NCI-H146 treated with DMSO at 0.1 percent for 48 hours (cell line): ENCODE data around the gene MAPK10.

Experiments used
- DNase-seq: peaks from one replicate; lab custom pipeline; 2025; ENCODE audit not compliant: unreplicated experiment; lab: John Stamatoyannopoulos, UW

The MAPK10 gene

GRCh38 chr4:86279293-86279960, 80.4 kb downstream of the MAPK10 start:
- no peak for DNase-seq

DNA sequence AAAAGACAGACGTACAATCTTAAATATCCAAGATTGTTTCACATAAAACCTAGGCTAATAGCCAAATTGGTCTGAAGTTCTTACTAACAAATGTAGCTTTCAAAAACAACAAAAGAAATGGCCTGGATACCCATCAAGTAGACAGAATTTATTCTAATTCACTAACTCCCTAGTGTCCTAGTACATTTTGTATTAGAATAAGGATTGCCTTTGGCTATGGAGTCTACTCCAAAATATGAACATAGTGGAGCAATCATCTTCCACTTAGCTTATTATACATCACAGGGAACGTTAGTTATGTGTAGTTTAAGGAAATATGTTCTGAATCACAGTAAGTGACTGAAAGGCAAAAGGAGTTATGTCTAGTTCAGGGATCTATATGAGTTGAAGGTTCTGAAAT, 81.7 kb downstream of the MAPK10 start:
- DNase-seq = no peak

DNA sequence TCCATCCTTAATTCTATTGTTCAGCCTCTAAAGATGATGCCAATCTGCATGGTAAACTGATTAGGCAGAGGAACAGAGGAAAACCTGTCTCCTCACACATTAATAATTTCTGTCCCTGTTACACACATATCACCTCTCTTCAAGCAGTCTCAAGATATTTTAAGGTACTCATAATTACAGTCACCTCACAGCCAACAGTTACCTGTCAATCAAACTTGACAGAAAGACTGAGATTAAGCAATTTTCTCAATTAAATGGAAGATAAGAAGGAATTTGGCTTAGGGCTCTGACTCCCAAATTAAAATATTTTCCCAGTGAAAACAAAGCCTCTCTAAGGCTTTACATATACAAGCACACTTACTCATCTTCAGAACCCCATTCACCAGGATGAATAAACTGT, 85.2 kb downstream of the MAPK10 start:
- no peak for DNase-seq

DNA sequence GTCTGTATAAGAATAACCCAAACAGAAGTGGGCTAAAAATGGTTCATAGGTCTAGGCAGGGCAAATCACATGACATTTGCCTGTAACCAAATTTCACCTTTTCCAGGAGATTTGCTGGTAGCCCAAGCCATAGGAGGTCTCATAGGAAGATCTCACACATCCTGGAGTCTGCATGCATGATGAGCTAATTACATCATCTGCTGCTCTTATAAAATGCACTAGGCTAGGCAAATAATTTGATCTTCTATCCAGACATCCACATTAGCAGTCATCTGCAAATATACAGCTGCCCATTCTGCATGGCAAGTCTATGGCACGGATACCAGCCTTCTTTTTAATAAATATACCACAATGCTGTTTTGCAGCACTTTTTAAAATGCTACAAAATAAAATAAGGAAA, 87.2 kb downstream of the MAPK10 start:
- no peak for DNase-seq

DNA sequence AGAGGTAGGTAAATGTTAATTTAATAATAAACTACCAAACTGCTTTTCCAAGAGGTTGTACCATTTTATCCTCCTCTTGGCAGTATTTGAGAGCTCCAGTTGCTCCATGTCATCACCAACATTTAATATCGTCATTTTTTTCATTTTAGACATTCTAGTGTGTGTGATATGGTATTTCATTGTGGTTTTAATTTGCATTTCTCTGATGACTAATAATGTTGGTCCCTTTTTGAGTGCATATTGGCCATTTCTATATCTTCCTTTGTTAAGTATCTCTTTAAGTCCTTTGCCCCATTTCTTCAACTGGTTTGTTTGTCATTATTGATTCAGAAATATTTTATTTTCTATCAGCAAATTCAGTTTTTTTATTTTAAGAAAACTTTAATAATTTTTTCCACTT, 88.8 kb downstream of the MAPK10 start:
- no peak for DNase-seq

- no peak for DNase-seq
Observed at GRCh38 chr4:86269354-86269753, 90.5 kb downstream of the MAPK10 start.

DNA sequence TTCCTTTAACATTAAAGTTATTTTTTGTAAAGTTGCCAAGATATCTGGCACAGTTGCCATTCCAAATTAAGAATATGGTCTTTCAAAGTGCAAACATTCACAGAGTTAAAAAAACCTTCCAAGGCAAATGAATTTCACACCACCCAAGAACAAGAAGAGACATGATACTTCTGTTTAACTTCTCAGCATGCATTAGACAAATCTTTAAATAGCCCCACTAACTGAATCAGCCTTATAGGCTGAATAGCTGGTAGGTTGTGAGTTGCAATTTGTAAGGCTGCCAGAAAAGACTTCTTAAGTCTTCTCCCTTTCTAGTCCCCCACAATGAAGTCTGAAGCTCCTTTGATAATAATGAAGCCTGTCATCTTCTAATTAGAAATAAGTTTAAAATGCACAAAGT, 95.6 kb downstream of the MAPK10 start:
- DNase-seq = no peak

DNA sequence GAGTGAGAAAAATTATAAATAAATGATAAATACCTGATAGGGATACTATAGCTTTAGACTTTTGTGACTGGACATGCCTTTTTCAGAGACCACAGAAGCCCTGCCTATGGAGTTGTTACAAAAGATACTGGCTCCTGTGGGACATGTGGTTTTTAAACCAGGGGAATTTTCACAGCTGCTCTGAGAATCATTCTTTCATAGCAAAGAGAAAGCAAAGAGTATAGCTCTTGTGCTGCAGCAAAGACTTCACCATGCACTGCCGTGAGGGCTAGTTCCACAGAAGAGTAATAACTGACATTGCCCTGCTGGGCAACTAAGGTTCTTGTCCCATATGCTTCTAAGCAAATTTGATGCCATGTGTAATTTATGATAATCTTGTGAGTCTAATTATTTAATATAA, 98.2 kb downstream of the MAPK10 start:
- DNase-seq = no peak

GRCh38 chr4:86256086-86256485, 103.8 kb downstream of the MAPK10 start:
- no peak for DNase-seq

- no peak for DNase-seq
Observed at GRCh38 chr4:86250619-86251018, 109.2 kb downstream of the MAPK10 start.

DNA sequence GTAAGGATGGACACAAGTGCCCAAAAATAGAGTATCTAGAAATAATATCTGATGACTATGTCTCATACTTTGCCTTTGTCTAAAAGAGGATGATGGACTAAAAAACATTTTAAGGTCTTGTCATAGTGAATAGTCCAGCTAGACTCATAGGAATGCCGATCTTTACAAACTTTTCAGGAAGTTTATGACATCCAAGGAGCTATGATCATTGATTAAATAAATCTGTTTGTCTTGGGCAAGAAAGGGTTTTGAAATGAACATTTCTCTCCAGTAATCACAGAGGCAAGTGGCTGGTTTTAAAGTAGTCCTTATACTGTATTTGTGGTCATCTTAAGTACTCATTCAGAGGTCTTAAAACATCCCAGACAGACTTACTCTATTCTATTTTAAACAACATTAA, 109.8 kb downstream of the MAPK10 start:
- DNase-seq = no peak

GRCh38 chr4:86249074-86249473, 110.8 kb downstream of the MAPK10 start:
- DNase-seq = no peak

DNA sequence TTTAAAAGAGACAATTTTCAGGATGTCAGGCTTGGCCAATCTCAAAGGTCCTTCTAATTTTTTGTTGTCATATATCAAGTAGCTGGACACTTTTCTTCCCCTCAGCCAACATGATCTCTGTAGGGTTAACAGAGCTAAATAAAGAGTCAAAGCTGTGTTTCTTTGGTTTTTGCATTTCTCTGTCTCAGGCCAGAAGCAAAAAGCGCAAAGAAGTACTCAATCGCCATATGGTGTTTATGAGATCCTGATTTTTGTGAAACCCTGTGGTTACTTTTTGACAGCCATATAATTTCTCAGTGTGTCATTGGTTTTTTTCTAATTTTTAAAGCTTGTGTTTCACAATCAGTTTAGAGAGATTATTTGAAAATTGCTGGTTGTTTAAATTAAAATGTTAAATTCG, 111.9 kb downstream of the MAPK10 start:
- no peak for DNase-seq

GRCh38 chr4:86247320-86247719, 112.5 kb downstream of the MAPK10 start:
- DNase-seq = no peak

GRCh38 chr4:86243750-86244149, 116.1 kb downstream of the MAPK10 start:
- no peak for DNase-seq

DNA sequence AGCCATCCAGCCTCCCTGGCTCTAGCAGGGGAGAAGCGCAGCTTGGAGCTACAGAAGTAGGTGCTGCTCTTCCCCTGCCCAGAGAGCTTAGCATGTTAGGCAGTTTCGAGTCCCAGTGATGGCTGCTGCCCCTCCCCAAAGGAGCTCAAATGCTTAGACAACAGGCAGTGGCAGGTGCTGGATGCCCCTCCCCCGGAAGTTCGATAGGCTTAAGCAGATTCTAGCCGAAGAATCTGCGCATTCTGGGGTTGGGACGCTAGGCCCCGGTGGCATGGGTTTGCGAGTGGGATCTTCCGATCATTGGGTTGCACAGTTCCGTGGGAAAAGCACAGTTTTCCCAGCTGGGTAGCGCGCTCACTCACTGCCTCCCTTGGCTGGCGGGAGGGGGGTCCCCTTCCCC, 117.2 kb downstream of the MAPK10 start:
- DNase-seq = no peak

- DNase-seq = no peak
Observed at GRCh38 chr4:86235549-86235948, 124.3 kb downstream of the MAPK10 start.

GRCh38 chr4:86233681-86234080, 126.2 kb downstream of the MAPK10 start:
- DNase-seq = no peak

DNA sequence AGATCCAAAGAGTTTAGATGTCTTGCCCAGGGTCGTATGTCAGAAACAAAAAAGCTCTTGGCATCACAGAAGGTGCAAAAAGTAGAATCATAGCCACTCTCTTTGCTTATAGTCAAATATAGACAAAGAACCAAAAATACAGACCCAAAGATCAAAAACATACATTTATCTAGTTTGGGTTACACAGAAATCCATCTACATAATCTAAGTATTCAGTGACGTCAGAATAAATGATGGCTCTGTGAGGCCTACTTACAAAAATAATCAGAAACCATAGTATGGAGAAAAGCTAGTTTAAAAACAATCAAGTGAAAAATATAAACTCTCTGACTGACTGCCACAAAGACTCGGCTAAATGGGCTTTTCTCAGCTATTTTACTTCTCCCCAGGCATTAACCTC, 126.8 kb downstream of the MAPK10 start:
- DNase-seq = no peak

- no peak for DNase-seq
Observed at GRCh38 chr4:86223472-86223871, 136.4 kb downstream of the MAPK10 start.

GRCh38 chr4:86221002-86221401, 138.9 kb downstream of the MAPK10 start:
- no peak for DNase-seq

GRCh38 chr4:86220121-86220520, 139.7 kb downstream of the MAPK10 start:
- DNase-seq = no peak

GRCh38 chr4:86218746-86219473, 140.9 kb downstream of the MAPK10 start:
- no peak for DNase-seq
